A549 (cell line): ENCODE data around the gene RBM44.

ENCODE experiments used
- CEBPB ChIP-seq, 2 experiments: fragments of >200 bp in 1 of 2; sonication (Bioruptor Twin) in 1 of 2; formaldehyde crosslinking in 1 of 2; IDR thresholded peaks; 2 replicates each; pipeline ENCODE4 v1.6.1; 2012 to 2016
- JUNB ChIP-seq: fragments of >200 bp; sonication (Bioruptor Twin); formaldehyde crosslinking; IDR thresholded peaks from 2 replicates; pipeline ENCODE4 v1.6.1; 2016
- KDM1A ChIP-seq: fragments of 200-600 bp; sonication (generic); IDR thresholded peaks from 2 replicates; pipeline ENCODE4 v1.6.1; 2016; ENCODE audit warnings: low read depth, mild to moderate bottlenecking
- POLR2A ChIP-seq: IDR thresholded peaks from 2 replicates; pipeline ENCODE4 v1.6.1; 2012; ENCODE audit warnings: mild to moderate bottlenecking, low read length
- RCOR1 ChIP-seq: fragments of 150-350 bp; IDR thresholded peaks from 2 replicates; pipeline ENCODE4 v1.6.1; 2014; ENCODE audit warnings: antibody characterized with exemption, low read length, low read depth
- TP53 ChIP-seq: fragments of 250-450 bp; sonication (Bioruptor Pico); IDR thresholded peaks from 2 replicates; pipeline ENCODE4 v1.5.0; 2021; ENCODE audit warnings: mild to moderate bottlenecking, moderate library complexity
- TF ChIP-seq, protein P1 (sequence below): fragments of >200 bp; sonication (Bioruptor Twin); formaldehyde crosslinking; IDR thresholded peaks from 3 replicates; pipeline ENCODE4 v1.5.1; 2016
- TF ChIP-seq, protein P2 (sequence below): fragments of 150-350 bp; IDR thresholded peaks from 2 replicates; pipeline ENCODE4 v1.6.1; 2014; ENCODE audit warnings: low read depth, mild to moderate bottlenecking, low read length
- TF ChIP-seq, protein P3 (sequence below): IDR thresholded peaks from 2 replicates; pipeline ENCODE4 v1.6.1; 2012; ENCODE audit warnings: low read depth, borderline replicate concordance

- TF ChIP-seq, protein P1, sequence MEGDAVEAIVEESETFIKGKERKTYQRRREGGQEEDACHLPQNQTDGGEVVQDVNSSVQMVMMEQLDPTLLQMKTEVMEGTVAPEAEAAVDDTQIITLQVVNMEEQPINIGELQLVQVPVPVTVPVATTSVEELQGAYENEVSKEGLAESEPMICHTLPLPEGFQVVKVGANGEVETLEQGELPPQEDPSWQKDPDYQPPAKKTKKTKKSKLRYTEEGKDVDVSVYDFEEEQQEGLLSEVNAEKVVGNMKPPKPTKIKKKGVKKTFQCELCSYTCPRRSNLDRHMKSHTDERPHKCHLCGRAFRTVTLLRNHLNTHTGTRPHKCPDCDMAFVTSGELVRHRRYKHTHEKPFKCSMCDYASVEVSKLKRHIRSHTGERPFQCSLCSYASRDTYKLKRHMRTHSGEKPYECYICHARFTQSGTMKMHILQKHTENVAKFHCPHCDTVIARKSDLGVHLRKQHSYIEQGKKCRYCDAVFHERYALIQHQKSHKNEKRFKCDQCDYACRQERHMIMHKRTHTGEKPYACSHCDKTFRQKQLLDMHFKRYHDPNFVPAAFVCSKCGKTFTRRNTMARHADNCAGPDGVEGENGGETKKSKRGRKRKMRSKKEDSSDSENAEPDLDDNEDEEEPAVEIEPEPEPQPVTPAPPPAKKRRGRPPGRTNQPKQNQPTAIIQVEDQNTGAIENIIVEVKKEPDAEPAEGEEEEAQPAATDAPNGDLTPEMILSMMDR: no peak
- TF ChIP-seq TP53 (CRISPR knock-in tag): no peak
- TF ChIP-seq, protein P2, sequence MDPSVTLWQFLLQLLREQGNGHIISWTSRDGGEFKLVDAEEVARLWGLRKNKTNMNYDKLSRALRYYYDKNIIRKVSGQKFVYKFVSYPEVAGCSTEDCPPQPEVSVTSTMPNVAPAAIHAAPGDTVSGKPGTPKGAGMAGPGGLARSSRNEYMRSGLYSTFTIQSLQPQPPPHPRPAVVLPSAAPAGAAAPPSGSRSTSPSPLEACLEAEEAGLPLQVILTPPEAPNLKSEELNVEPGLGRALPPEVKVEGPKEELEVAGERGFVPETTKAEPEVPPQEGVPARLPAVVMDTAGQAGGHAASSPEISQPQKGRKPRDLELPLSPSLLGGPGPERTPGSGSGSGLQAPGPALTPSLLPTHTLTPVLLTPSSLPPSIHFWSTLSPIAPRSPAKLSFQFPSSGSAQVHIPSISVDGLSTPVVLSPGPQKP: no peak
- TF ChIP-seq JUNB: no peak
- no peak for TF ChIP-seq POLR2A
- TF ChIP-seq, protein P3, sequence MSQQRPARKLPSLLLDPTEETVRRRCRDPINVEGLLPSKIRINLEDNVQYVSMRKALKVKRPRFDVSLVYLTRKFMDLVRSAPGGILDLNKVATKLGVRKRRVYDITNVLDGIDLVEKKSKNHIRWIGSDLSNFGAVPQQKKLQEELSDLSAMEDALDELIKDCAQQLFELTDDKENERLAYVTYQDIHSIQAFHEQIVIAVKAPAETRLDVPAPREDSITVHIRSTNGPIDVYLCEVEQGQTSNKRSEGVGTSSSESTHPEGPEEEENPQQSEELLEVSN: no peak
- TF ChIP-seq RCOR1: no peak
- no peak for TF ChIP-seq KDM1A
- TF ChIP-seq CEBPB (IDR thresholded peaks at IDR 0.05): no peak
Measured at GRCh38 chr2:237749961-237750360, 48.6 kb upstream of the RBM44 start.
